Measurements from ENCODE around the gene EFL1.

EFL1 gene

GRCh38 chr15:82111918-82112317, 150.6 kb downstream of the EFL1 start:
- Histone ChIP-seq H3K27me3 (ENCODE audit: control insufficient read depth in 1 of 2, insufficient read depth in 2 of 2, low read length in 2 of 2) (no peaks in the 10 kb centered on the region), H3K4me1 (ENCODE audit: control insufficient read depth in 1 of 2, insufficient read depth in 2 of 2, low read length in 2 of 2) (no peaks in the 10 kb centered on the region), H3K4me3 (ENCODE audit: low read depth in 1 of 2, low read length in 2 of 2) (no peak overlapping the region), H3K9ac (ENCODE audit: low read depth in 1 of 2, low read length in 2 of 2) (no peak overlapping the region), H3K9me3 (ENCODE audit: control insufficient read depth in 1 of 2, low read length in 2 of 2) (no peaks in the 10 kb centered on the region), H3K27ac (ENCODE audit: low read depth, low read length) (no peak overlapping the region), H3K36me3 (ENCODE audit: control insufficient read depth in 1 of 2, insufficient read depth in 2 of 2, low read length in 2 of 2) (no peaks in the 10 kb centered on the region)

- Histone ChIP-seq H3K36me3 (ENCODE audit: control insufficient read depth in 1 of 2, insufficient read depth in 2 of 2, low read length in 2 of 2) (no peaks in the 10 kb centered on the region), H3K9ac (ENCODE audit: low read depth in 1 of 2, low read length in 2 of 2) (no peak overlapping the region), H3K4me1 (ENCODE audit: control insufficient read depth in 1 of 2, insufficient read depth in 2 of 2, low read length in 2 of 2) (no peaks in the 10 kb centered on the region), H3K9me3 (ENCODE audit: control insufficient read depth in 1 of 2, low read length in 2 of 2) (no peaks in the 10 kb centered on the region), H3K27me3 (ENCODE audit: control insufficient read depth in 1 of 2, insufficient read depth in 2 of 2, low read length in 2 of 2) (no peaks in the 10 kb centered on the region), H3K27ac (ENCODE audit: low read depth, low read length) (no peak overlapping the region), H3K4me3 (ENCODE audit: low read depth in 1 of 2, low read length in 2 of 2) (no peak overlapping the region)
Measured at GRCh38 chr15:82110144-82110543, 152.4 kb downstream of the EFL1 start.

GRCh38 chr15:82108489-82109078, 153.9 kb downstream of the EFL1 start:
- no peak overlapping the region for H3K9ac ChIP-seq (ENCODE audit: low read depth in 1 of 2, low read length in 2 of 2)
- H3K27me3 ChIP-seq (ENCODE audit: control insufficient read depth in 1 of 2, insufficient read depth in 2 of 2, low read length in 2 of 2), result no peaks in the 10 kb centered on the region
- H3K4me1 ChIP-seq (ENCODE audit: control insufficient read depth in 1 of 2, insufficient read depth in 2 of 2, low read length in 2 of 2), result no peaks in the 10 kb centered on the region
- no peaks in the 10 kb centered on the region for H3K36me3 ChIP-seq (ENCODE audit: control insufficient read depth in 1 of 2, insufficient read depth in 2 of 2, low read length in 2 of 2)
- no peak overlapping the region for H3K27ac ChIP-seq (ENCODE audit: low read depth, low read length)
- H3K9me3 ChIP-seq (ENCODE audit: control insufficient read depth in 1 of 2, low read length in 2 of 2), result no peaks in the 10 kb centered on the region
- no peak overlapping the region for H3K4me3 ChIP-seq (ENCODE audit: low read depth in 1 of 2, low read length in 2 of 2)

GRCh38 chr15:82106679-82107078, 155.9 kb downstream of the EFL1 start:
- no peaks in the 10 kb centered on the region for H3K36me3 ChIP-seq (ENCODE audit: control insufficient read depth in 1 of 2, insufficient read depth in 2 of 2, low read length in 2 of 2)
- H3K4me1 ChIP-seq (ENCODE audit: control insufficient read depth in 1 of 2, insufficient read depth in 2 of 2, low read length in 2 of 2), result no peaks in the 10 kb centered on the region
- no peaks in the 10 kb centered on the region for H3K9me3 ChIP-seq (ENCODE audit: control insufficient read depth in 1 of 2, low read length in 2 of 2)
- H3K4me3 ChIP-seq (ENCODE audit: low read depth in 1 of 2, low read length in 2 of 2), result no peak overlapping the region
- no peaks in the 10 kb centered on the region for H3K27me3 ChIP-seq (ENCODE audit: control insufficient read depth in 1 of 2, insufficient read depth in 2 of 2, low read length in 2 of 2)
- H3K27ac ChIP-seq (ENCODE audit: low read depth, low read length), result no peak overlapping the region
- no peak overlapping the region for H3K9ac ChIP-seq (ENCODE audit: low read depth in 1 of 2, low read length in 2 of 2)

- H3K9ac ChIP-seq (ENCODE audit: low read depth in 1 of 2, low read length in 2 of 2), result no peak overlapping the region
- no peaks in the 10 kb centered on the region for H3K27me3 ChIP-seq (ENCODE audit: control insufficient read depth in 1 of 2, insufficient read depth in 2 of 2, low read length in 2 of 2)
- no peaks in the 10 kb centered on the region for H3K36me3 ChIP-seq (ENCODE audit: control insufficient read depth in 1 of 2, insufficient read depth in 2 of 2, low read length in 2 of 2)
- H3K4me3 ChIP-seq (ENCODE audit: low read depth in 1 of 2, low read length in 2 of 2), result no peak overlapping the region
- H3K4me1 ChIP-seq (ENCODE audit: control insufficient read depth in 1 of 2, insufficient read depth in 2 of 2, low read length in 2 of 2), result no peaks in the 10 kb centered on the region
- no peaks in the 10 kb centered on the region for H3K9me3 ChIP-seq (ENCODE audit: control insufficient read depth in 1 of 2, low read length in 2 of 2)
- H3K27ac ChIP-seq (ENCODE audit: low read depth, low read length), result no peak overlapping the region
Measured at GRCh38 chr15:82105451-82106215, 156.9 kb downstream of the EFL1 start.

- H3K4me3 ChIP-seq (ENCODE audit: low read depth in 1 of 2, low read length in 2 of 2), result no peak overlapping the region
- no peak overlapping the region for H3K27ac ChIP-seq (ENCODE audit: low read depth, low read length)
- H3K27me3 ChIP-seq (ENCODE audit: control insufficient read depth in 1 of 2, insufficient read depth in 2 of 2, low read length in 2 of 2), result no peaks in the 10 kb centered on the region
- H3K9me3 ChIP-seq (ENCODE audit: control insufficient read depth in 1 of 2, low read length in 2 of 2), result no peaks in the 10 kb centered on the region
- no peaks in the 10 kb centered on the region for H3K36me3 ChIP-seq (ENCODE audit: control insufficient read depth in 1 of 2, insufficient read depth in 2 of 2, low read length in 2 of 2)
- no peak overlapping the region for H3K9ac ChIP-seq (ENCODE audit: low read depth in 1 of 2, low read length in 2 of 2)
- no peaks in the 10 kb centered on the region for H3K4me1 ChIP-seq (ENCODE audit: control insufficient read depth in 1 of 2, insufficient read depth in 2 of 2, low read length in 2 of 2)
Measured at GRCh38 chr15:82103468-82103867, 159.1 kb downstream of the EFL1 start.

GRCh38 chr15:82100111-82100929, 162.2 kb downstream of the EFL1 start:
- no peak overlapping the region for H3K4me3 ChIP-seq (ENCODE audit: low read depth in 1 of 2, low read length in 2 of 2)
- no peaks in the 10 kb centered on the region for H3K4me1 ChIP-seq (ENCODE audit: control insufficient read depth in 1 of 2, insufficient read depth in 2 of 2, low read length in 2 of 2)

GRCh38 chr15:82098674-82099073, 163.9 kb downstream of the EFL1 start:
- Histone ChIP-seq H3K9ac (ENCODE audit: low read depth in 1 of 2, low read length in 2 of 2) (no peak overlapping the region), H3K27me3 (ENCODE audit: control insufficient read depth in 1 of 2, insufficient read depth in 2 of 2, low read length in 2 of 2) (no peaks in the 10 kb centered on the region), H3K36me3 (ENCODE audit: control insufficient read depth in 1 of 2, insufficient read depth in 2 of 2, low read length in 2 of 2) (no peaks in the 10 kb centered on the region), H3K27ac (ENCODE audit: low read depth, low read length) (no peak overlapping the region), H3K4me1 (ENCODE audit: control insufficient read depth in 1 of 2, insufficient read depth in 2 of 2, low read length in 2 of 2) (no peaks in the 10 kb centered on the region), H3K9me3 (ENCODE audit: control insufficient read depth in 1 of 2, low read length in 2 of 2) (no peaks in the 10 kb centered on the region), H3K4me3 (ENCODE audit: low read depth in 1 of 2, low read length in 2 of 2) (no peak overlapping the region)

More at GRCh38 chr15:82100111-82100929, 162.2 kb downstream of the EFL1 start:
- H3K9ac ChIP-seq (ENCODE audit: low read depth in 1 of 2, low read length in 2 of 2), result no peak overlapping the region
- H3K9me3 ChIP-seq (ENCODE audit: control insufficient read depth in 1 of 2, low read length in 2 of 2), result no peaks in the 10 kb centered on the region
- no peaks in the 10 kb centered on the region for H3K27me3 ChIP-seq (ENCODE audit: control insufficient read depth in 1 of 2, insufficient read depth in 2 of 2, low read length in 2 of 2)
- no peak overlapping the region for H3K27ac ChIP-seq (ENCODE audit: low read depth, low read length)
- H3K36me3 ChIP-seq (ENCODE audit: control insufficient read depth in 1 of 2, insufficient read depth in 2 of 2, low read length in 2 of 2), result no peaks in the 10 kb centered on the region

GRCh38 chr15:82095803-82096202, 166.7 kb downstream of the EFL1 start:
- Histone ChIP-seq H3K27me3 (ENCODE audit: control insufficient read depth in 1 of 2, insufficient read depth in 2 of 2, low read length in 2 of 2) (no peaks in the 10 kb centered on the region), H3K9me3 (ENCODE audit: control insufficient read depth in 1 of 2, low read length in 2 of 2) (no peaks in the 10 kb centered on the region), H3K27ac (ENCODE audit: low read depth, low read length) (no peak overlapping the region)

GRCh38 chr15:82093774-82094211, 168.7 kb downstream of the EFL1 start:
- Histone ChIP-seq H3K9me3 (ENCODE audit: control insufficient read depth in 1 of 2, low read length in 2 of 2) (no peaks in the 10 kb centered on the region), H3K4me1 (ENCODE audit: control insufficient read depth in 1 of 2, insufficient read depth in 2 of 2, low read length in 2 of 2) (no peaks in the 10 kb centered on the region), H3K36me3 (ENCODE audit: control insufficient read depth in 1 of 2, insufficient read depth in 2 of 2, low read length in 2 of 2) (no peaks in the 10 kb centered on the region), H3K9ac (ENCODE audit: low read depth in 1 of 2, low read length in 2 of 2) (no peak overlapping the region), H3K27ac (ENCODE audit: low read depth, low read length) (no peak overlapping the region), H3K27me3 (ENCODE audit: control insufficient read depth in 1 of 2, insufficient read depth in 2 of 2, low read length in 2 of 2) (no peaks in the 10 kb centered on the region), H3K4me3 (ENCODE audit: low read depth in 1 of 2, low read length in 2 of 2) (no peak overlapping the region)

More at GRCh38 chr15:82095803-82096202, 166.7 kb downstream of the EFL1 start:
- Histone ChIP-seq H3K4me1 (ENCODE audit: control insufficient read depth in 1 of 2, insufficient read depth in 2 of 2, low read length in 2 of 2) (no peaks in the 10 kb centered on the region), H3K9ac (ENCODE audit: low read depth in 1 of 2, low read length in 2 of 2) (no peak overlapping the region), H3K36me3 (ENCODE audit: control insufficient read depth in 1 of 2, insufficient read depth in 2 of 2, low read length in 2 of 2) (no peaks in the 10 kb centered on the region), H3K4me3 (ENCODE audit: low read depth in 1 of 2, low read length in 2 of 2) (no peak overlapping the region)

All from duodenal mucosa (tissue), 2 donors.